Stimulated activated CD4-positive, alpha-beta T cell treated with anti-CD3 and anti-CD28 coated beads, Interleukin-1b, Interleukin-23, amount 100 ng/mL, for 24 hours (primary cell): ENCODE measurements around the gene EDARADD.

Experiments
- DNase-seq, 4 experiments: peaks; one replicate each; pipeline ENCODE4 v3.0.0-alpha.2; 2020; ENCODE audit warnings: low read depth in 4 of 4, low spot score in 1 of 4

EDARADD gene

DNA sequence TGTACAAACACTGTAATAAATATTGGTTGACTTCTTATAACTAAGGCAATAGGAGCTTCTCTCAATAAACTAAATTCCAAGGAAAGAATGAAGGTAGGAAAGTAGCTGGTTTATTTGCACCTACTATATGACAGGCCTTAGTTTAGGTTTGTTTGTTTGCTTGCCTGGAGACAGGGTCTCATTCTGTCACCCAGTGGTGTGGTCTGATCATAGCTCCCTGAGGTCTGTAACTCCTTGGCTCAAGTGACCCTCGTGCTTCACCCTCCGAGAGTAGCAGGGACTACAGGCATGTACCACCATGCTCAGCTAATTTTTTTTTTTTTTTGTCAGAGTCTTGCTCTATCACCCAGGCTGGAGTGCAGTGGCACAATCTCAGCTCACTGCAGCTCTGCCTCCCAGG, 1.9 kb upstream of the EDARADD start:
- DNase-seq, result no peak

DNA sequence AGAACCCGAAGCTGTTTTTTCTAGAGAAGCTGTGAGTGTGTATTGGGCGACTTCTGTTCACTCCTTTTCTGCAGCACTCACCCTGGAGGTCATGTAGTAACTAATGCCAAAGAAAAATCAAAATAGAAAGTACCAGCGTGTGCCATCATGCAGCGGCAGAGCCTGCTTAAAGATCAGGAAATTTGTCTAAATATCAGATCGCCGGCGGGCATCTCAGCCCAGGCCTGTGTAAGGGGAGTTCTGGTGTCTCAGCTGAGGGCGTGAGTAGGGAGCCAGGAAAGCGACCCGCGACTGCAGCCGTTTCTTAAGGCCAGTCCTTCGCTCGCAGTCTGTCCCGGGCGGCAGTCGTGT, 768 bp downstream of the EDARADD start:
- DNase-seq, result no peak

DNA sequence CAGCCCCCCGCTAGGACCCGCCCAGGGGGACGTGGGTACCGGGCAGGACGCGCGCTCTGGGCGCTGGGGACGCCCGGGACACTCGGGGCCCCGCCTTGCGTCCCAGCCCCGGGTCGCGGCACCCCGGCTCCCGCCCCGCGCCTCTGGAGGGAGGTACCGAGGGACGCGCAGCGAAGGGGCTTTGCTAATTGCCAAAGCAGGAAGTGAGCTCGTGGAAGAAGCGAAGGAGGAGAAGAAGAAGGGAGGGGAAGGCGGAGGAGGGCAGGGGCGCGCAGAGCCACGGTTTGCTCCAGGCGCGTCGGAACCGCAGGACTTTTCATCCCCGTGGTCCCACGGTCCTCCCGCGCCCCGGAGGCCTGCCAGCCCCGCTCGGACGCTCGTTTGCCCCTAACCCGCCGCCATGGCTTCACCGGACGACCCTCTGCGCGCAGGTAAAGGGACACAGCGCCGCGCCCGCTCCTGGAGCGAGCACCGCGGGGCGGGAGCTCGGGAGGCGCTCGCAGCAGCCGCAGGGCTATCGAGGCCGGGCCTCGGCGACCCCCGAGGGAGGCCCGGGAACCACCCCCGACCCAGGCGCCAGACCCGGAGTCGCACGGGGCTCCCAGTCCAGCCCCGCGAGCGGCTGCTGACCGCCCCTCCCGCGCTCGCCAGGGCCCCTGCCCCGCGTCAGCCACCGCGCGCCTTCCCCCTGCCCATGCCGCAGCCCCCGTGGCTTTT, 1.3 kb downstream of the EDARADD start:
- peak in 1 of 4 experiments; percentile 28 for DNase-seq

DNA sequence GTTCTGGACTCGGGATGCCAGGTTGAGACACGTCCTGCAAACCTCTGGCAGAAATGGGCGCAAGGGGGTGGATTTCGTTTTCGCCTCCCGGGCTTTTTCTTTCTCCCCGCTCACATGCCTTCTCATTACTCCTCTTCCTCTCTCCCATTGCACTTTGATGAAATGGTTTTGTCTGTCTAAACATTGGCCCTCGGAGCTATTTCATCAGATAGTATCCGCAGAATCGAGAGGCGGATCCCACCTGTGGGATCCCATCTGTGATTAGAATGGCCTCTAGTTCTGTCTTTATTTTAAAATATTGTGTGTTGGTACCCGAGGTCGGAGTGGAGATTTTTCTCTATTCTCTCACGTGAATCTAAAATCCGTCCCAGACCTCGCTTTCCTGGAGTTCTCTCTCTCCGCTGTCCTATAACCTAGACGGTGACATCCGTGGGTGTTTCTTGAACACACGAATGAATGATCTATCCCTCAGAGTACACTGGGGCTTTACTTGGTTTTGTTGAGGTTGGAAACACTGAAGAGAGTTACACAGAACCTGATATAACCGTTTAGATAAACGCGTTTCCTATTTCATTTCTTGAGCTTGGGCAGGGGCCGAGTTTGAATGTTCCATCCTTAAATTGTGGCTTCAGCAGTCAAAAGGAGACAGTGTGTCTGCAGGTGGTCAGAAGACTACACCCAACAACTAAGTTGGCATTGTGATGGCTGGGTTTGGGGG, 2.0 kb downstream of the EDARADD start:
- no peak for DNase-seq

DNA sequence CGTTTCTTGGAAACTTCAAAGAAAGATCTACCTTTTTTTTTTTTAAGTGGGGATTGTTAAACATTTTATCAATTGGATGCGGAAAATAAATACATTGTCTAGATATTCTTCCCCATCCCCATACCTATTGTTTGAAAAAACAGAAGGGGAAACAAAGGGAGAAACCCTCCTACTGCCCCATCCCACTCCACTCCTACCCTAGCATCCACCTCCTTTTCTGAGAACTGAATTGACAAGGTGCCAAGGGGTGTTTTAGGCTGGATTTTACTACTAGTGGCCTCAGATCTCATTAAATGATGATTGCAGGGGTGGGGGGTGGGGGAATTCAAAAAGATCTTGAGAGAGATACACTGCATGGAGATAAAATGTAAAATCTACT, 2.6 kb downstream of the EDARADD start:
- DNase-seq, result no peak

DNA sequence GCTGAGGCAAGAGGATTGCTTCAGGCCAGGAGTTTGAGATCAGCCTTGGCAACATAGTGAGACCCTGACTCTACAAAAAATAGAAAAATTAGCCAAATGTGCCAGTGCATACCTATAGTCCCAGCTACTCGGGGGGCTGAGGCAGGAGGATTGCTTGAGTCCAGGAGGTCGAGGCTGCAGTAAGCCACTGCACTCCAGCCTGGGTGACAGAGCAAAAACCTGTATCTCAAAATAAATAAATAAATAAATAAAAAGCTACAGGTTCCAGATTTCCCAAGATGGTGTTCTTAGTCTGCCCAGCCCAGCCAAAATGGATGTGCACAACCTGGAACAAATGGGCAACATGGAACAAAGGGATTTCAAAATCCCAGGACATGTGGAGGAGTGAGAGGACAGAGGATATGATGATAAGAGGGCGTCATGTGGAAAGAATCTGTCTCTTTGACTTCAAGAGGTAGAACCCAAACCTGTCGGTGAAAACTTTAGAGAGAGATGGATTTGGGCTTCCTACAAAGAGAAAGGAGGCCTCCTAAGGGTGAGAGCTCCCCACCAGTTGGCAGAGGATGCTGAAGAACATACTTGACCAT, 3.2 kb downstream of the EDARADD start:
- no peak for DNase-seq

DNA sequence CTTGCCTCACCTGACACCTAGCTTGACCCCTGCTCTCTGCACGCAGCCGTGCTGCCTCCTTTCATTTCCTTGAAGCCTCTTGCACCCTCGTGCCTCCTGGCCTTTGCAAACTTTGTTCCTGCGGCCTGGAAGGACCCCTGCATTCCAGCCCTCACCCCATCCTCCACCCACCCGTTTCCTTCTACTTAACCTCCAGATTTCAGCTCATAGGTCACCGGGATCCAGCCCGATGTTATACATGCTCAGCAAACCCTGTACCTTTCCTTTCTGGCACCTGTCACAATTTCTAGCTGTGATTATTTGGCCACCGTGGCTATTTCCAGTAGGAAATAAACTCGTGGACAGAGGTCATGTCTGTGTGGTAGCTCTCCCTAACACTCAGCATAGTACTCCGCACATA, 4.5 kb downstream of the EDARADD start:
- no peak for DNase-seq

DNA sequence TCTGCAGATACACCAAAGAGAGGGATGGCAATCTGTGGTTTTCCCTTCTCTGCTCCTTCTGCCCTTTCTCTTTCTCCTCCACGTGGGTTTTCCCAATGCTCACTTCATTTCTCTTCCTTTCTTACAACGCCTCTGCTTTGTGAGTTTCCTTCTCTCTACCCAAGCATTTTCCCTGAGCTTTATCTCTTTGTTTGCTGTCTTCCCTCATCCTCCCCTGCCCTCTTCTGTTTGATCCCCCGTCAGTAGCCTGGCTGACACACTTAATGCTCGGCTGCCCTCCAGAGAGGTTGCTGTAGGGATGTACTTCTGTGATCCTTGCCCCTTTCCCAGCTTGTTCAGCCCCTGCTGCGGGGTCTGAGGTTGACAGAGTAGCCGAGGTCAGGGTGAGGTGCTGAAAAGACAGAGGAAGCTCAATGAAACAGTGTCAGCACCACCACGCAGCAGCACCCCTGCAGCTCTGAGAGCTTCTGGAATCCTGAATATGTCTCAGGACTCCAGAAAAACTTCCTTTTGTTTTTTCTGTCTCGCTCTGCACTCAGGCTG, 6.0 kb downstream of the EDARADD start:
- no peak for DNase-seq

DNA sequence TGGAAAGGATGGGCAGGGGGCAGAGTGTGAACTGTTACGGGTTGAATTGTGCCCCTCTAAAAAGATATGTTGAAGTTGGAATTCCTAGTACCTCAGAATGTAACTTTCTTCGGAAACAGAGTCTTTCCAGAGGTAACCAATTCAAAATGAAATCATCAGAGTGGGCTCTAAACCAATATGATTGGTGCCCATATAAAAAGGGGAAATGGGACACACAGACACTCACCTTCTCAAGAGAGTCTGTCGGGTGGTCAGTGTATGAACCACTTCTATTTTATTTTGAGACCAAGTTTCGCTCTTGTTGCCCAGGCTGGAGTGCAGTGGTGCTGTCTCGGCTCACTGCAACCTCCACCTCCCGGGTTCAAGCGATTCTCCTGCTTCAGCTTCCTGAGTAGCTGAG, 7.6 kb downstream of the EDARADD start:
- no peak for DNase-seq

DNA sequence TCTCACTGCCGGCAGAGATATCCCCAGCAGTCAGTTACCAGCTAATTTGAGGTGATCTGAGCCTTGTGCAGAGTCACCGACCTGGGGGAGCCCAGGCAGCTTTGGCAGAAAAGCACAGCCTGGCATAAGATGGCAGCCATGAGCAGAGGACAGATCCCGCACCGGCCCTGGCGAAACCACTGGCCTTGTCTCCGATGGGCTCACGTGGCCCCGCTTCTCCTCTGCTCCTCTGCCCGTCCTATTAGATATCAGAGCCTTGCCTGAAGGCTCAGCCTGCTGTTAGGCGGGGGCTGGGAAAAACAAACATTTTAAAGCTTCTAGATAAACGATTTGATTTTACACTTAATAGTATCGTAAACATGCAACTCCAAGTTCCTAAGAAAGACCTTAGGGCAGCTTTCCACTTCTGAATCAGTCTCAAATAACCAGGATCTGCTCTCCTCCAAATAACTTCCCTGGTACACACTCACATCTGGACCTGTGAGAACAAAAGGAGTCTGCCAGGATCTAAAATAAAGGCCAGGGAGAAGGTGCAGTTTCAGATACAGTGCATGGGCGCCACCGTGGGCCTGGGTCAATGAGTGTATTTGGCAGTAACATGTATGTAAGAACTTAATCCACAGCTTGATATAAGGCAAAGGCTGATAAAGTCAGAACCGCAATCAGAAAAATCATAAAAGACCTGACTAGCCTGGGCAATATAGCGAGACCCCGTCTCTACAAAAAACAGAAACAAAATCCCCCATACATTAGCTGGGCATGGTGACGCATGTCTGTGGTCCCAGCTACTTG, 10.0 kb downstream of the EDARADD start:
- DNase-seq, result no peak

DNA sequence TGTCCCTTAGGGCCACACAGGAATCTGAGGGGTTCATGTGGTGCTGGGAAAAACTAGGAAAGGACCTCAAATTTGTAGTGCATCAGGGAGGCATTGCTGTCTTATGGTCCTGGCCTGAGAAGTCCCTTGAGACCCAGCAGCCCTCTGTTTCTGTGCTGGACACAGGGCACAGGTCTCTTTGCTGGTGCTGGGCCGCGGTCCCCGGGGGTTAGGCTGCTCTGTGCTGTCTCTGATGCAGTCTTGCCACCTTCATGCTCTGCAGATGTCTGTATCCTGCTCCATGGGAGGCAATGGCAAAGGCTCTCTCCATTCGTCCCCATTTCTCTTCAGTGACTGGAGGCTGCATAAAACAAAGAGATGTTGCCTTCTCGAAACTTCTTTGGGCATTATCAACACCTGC, 13.0 kb downstream of the EDARADD start:
- DNase-seq, result no peak

DNA sequence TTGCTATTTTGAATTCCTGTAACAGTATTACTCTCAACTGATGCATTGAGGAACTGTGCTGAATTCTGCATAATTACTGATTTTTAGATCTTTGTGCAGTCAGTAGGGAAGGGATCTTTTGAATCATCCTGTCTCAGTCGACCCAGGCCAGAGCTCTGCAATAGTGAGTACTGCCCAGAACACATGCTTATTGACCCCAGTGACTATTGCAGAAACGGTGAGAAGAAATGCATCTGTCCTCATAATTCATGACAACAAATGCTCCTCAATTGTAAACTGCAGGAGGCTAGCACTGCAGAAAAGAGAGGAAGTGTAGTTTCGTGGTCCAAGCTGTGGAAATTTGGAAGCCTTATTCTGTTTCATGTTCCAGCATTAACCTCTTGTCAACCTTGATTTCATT, 19.6 kb downstream of the EDARADD start:
- no peak for DNase-seq

DNA sequence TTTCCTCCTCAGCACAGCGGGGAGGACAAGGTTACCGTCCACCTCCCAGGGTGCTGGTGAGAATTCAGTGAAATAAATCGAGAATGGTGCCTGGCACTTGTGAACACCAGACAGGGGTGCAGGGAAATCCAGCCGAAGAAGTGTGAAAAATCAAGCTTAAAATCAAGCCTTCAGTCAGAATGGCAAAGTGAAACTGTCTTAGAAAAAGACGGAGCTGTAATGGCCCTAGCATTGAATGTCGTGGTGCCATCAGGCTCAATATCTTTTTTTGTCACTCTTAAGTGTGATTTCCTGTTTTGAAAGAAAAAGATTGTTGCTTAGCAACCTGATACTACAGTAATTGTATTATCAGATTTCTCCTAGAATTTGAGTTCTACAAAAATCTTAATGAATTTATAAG, 22.1 kb downstream of the EDARADD start:
- DNase-seq, result no peak

DNA sequence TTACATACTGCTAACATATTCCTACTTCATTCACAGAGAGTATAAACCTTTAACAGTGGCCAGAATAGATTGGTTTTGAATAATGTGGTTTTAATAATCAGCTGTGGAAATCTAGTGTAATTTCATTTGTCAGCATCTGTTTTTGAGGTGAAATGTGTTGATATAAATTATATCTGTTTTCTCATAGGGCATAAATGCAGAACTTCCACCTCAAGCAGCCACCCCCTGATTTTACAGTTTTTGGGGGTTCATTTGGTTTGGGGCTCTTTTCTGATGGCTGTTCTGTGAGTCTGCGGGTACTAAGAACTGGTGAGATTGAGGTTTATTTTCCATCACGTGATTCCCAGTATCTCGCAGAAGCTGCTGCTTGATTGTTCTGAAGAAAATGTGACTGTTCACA, 23.2 kb downstream of the EDARADD start:
- no peak for DNase-seq

DNA sequence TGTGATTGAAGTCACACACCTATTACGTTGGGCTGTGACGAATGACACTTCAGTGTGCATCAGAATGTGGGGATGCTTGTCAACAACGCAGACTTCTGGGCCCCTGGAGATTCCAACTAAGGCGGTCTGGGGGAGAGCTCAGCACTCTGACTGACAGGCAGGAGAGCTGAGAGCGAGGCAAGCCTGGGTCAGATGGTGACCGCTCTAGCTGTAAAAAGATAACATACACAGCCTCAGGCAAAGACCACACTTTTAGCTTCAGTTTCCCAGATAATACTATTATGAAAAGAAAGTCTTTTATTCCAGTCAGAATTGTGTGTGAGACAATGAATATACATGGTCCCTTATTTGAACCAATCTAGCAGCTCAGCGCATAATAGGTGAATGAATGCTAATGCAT, 25.4 kb downstream of the EDARADD start:
- DNase-seq, result no peak

DNA sequence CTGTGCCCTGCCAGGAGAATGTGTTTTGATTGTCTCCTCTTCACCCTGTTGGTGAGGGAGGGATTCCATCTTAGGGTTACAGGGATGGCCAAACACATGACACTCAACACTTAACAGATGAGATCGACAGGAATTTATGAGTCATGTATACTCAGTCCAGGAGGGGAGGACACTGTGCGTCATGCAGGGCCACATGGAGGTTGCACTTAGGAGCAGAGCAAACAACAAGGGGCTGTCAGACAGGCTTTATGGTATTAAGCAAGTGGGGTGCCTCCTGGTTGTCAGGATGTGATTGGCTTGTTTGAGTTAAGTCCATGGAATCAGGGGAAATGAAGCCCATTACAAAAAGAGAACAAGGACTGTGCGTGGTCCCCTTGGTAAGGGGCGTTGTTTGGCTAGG, 26.9 kb downstream of the EDARADD start:
- no peak for DNase-seq

DNA sequence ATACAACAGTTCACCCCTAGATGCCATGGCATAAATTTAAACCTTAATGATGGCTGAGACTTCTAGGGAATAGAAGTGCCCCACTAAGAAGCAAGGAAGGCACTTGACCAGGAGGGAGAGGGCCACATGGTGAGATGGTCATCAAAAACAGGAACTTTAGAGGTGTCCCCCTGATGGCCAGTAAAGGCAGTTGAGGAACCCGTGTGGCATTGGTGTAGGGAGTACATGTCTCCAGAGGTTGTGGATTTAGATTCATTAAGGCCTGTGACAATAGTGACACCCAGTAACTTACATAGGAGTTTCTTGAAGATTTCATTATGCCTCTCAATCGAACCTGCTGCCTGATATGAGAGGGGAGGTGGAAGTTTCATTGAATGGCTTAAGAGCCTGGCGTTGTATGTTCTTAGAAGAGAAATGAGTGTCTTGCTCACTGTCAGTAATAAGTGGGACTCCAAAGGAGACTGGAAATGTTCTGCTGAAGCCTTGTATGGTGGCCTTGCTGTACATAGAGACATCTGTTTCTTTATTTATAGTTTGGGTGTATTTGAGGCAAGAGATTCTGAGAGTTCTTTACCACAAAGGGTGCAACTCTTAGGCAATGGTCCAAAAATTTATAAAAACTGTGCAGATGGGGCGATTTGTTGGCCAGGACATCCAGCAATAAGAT, 27.9 kb downstream of the EDARADD start:
- DNase-seq, result no peak

DNA sequence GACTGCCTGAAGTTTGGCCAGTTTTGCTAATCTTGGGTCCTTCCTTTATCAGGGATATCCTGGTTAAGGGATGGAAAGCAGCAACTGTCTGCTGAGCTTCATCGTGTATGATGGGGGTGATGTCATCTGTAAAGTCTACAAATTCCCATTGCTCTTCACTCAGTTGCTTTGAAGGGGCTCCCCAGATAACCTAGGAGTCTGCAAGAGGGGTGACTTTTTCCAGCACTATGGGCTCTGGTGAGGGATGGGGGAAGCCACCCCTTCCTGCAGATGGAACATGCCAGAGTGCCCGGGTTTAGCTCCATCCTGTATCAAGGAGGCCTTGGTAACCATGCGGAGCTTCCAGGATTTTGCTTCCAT, 28.4 kb downstream of the EDARADD start:
- DNase-seq, result no peak

DNA sequence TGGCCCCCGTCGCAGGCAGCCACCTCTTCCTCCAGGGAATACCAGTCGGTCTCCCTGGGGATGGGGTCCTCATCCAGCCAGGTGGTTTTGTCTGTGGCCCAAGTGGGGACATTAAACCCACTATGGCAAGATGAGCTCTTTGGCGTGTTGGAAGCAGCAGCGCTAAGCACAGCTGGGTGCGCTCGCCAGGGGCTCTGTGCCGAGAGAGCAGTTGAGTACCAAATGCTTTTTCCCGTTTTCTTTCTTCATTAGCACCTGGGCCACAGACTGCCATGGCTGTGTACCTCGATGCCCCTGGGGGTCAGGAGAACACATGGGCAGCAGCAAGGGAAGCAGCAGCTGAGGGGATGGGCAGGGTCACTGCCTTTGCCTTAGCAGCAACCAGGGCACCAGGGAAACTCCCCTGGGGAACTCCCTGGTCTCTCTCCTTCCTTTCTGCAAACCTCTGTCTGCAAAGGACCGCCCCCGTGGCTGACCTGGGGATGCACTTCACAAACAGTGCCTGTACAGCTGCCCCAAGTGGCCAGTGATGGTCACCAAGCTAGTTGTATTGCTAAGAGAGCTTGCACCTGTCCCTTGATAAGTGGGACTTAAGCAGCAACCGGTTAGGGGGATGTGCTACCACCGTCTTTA, 31.1 kb downstream of the EDARADD start:
- no peak for DNase-seq

DNA sequence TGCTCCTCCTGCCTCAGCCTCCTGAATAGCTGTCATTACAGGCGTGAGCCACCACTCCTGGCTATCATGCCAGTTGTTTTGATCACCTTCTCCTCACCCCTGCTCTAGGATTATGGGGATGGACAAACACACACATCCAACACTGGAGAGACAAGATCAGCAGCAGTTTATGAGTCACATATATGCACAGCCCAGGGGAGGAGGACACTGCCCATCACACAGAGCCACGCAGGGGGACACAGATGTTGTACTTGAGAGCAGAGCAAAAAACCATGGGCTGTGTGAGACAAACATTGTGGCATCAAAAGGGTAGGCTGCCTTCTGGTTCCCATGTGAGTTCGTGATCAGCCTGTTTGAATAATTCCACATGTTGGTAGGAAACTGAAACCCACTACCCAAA, 32.1 kb downstream of the EDARADD start:
- DNase-seq, result no peak
